HUES48 (cell line): ENCODE measurements around the gene YEATS2.
"Not testable (repeated sequence)": the region's sequence is repeated elsewhere in the genome, so short reads cannot be mapped to it uniquely, and the experiment has no call there.

Experiments used
- H3K27ac ChIP-seq: one replicate; pipeline ENCODE4 v1.7.0; 2013; ENCODE audit warnings: low read depth, low read length, inconsistent platforms
- H3K27me3 ChIP-seq: 2 replicates; pipeline ENCODE4 v1.6.1; 2013; ENCODE audit warnings: mild to moderate bottlenecking, low read length; ENCODE audit not compliant: control insufficient read depth, insufficient read depth
- H3K36me3 ChIP-seq: 2 replicates; pipeline ENCODE4 v1.6.1; 2013; ENCODE audit warnings: low read length; ENCODE audit not compliant: control insufficient read depth, insufficient read depth
- H3K4me1 ChIP-seq: 2 replicates; pipeline ENCODE4 v1.6.1; 2013; ENCODE audit warnings: mild to moderate bottlenecking, low read length; ENCODE audit not compliant: control insufficient read depth, insufficient read depth
- H3K4me3 ChIP-seq: 2 replicates; pipeline ENCODE4 v1.5.1; 2013; ENCODE audit warnings: mild to moderate bottlenecking, low read depth, low read length
- H3K9ac ChIP-seq: 2 replicates; pipeline ENCODE4 v1.6.1; 2013; ENCODE audit warnings: mild to moderate bottlenecking, low read depth, low read length, moderate library complexity
- H3K9me3 ChIP-seq: 2 replicates; pipeline ENCODE4 v1.6.1; 2013; ENCODE audit warnings: low read length; ENCODE audit not compliant: control insufficient read depth, insufficient read depth

The YEATS2 gene

DNA sequence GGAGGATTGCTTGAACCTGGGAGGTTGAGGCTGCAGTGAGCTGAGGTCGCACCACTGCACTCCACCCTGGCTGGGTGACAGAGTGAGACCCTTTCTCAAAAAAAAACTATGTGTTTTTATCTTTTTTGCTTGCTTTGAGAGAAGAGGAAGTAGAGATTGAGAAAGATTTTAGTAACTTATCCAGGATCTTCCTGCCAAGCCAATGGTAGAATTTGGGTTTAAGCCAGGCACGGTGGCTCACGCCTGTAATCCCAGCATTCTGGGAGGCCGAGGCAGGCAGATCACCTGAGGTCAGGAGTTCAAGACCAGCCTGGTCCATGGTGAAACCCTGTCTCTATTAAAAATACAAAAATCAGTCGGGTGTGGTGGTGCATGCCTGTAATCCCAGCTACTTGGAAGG is 78.9 kb downstream of the YEATS2 start:
- not testable (repeated sequence) for H3K9me3 ChIP-seq, H3K4me3 ChIP-seq, H3K27ac ChIP-seq

DNA sequence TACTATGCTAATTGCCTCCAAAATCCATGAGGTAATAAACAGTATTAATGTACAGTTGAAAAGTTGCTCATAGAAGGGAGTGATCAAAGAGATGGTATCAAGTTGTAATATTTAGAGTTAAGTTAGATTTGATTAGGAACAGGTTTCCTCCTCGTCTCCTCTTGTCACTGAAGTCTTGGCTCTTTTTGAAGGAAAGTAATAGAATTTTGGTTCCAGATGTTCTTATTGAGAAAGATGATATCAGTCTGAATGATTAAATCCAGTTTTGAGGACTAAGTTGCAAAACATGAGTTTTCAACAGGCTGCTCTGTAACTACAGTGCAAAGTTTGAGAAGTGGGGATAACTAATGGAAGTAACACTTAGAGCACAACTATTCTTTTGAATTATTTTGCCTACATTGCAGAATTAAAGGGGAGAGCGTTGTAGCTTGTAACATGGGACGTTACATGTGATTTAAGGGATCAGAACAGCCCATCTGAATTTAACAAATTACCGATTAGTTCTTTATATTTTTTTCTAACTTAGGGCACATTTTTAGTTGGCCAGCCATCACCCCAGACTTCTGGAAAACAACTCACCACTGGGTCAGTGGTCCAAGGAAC is 79.5 kb downstream of the YEATS2 start:
- peaks cover 91% of the 10 kb centered on the region for H3K36me3 ChIP-seq
- no peaks in the 10 kb centered on the region for H3K9me3 ChIP-seq
- no peak overlapping the region for H3K27ac ChIP-seq

More for the DNA sequence above, 78.9 kb downstream of the YEATS2 start:
- not testable (repeated sequence) for H3K9ac ChIP-seq, H3K27me3 ChIP-seq, H3K4me1 ChIP-seq
- H3K36me3 ChIP-seq = peaks cover 89% of the 10 kb centered on the region

DNA sequence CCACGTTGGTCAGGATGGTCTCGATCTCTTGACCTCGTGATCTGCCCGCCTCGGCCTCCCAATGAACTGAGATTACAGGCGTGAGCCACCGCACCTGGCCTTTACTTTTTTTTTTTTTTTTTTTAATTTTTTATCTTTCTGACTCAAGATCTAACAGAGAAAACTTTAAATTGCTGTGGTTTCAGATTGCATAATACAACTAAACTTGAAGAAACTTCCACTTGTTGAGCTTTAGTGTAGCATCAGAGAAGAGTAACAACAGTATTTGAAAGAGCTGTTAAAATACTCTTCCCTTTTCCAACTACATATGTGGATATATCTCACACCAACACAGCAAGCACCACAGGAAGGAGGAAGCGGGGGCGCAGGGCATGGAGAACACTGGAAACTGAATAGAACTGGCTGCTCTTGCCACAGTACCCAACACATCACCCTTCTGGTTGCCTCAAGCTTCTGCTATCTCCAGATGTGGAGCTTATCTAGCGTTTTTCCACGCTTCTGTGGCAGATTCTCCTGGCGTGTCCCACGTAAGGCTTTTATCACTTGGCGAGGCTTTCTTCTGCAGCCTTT is 82.4 kb downstream of the YEATS2 start:
- Histone ChIP-seq H3K9me3 (no peaks in the 10 kb centered on the region), H3K4me1 (no peaks in the 10 kb centered on the region), H3K27ac (no peak overlapping the region), H3K36me3 (peaks cover 88% of the 10 kb centered on the region), H3K9ac (no peak overlapping the region), H3K4me3 (no peak overlapping the region), H3K27me3 (no peaks in the 10 kb centered on the region)

More for the DNA sequence above, 79.5 kb downstream of the YEATS2 start:
- Histone ChIP-seq H3K27me3 (no peaks in the 10 kb centered on the region), H3K4me3 (no peak overlapping the region), H3K9ac (no peak overlapping the region), H3K4me1 (no peaks in the 10 kb centered on the region)

DNA sequence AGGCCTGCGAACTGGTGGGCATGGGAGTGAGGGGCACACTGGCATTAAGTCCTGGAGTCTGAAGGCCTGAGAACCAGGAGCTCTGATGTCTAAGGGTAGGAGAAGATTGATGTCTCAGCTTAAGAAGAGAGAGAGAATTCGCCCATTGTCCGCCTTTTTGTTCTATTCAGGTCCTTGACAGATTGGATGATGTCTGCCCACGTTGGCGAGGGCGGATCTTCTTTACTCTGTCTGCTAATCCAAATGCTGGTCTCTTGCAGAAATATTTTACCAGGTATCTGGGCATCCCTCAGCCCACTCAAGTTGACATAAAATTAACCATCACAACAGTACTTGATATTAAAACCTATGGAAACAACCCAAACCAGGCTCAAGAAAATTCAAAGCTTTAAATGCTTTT is 83.6 kb downstream of the YEATS2 start:
- H3K9me3 ChIP-seq = no peaks in the 10 kb centered on the region
- no peaks in the 10 kb centered on the region for H3K27me3 ChIP-seq
- peaks cover 84% of the 10 kb centered on the region for H3K36me3 ChIP-seq
- no peak overlapping the region for H3K4me3 ChIP-seq
- no peaks in the 10 kb centered on the region for H3K4me1 ChIP-seq
- no peak overlapping the region for H3K9ac ChIP-seq
- H3K27ac ChIP-seq = no peak overlapping the region

DNA sequence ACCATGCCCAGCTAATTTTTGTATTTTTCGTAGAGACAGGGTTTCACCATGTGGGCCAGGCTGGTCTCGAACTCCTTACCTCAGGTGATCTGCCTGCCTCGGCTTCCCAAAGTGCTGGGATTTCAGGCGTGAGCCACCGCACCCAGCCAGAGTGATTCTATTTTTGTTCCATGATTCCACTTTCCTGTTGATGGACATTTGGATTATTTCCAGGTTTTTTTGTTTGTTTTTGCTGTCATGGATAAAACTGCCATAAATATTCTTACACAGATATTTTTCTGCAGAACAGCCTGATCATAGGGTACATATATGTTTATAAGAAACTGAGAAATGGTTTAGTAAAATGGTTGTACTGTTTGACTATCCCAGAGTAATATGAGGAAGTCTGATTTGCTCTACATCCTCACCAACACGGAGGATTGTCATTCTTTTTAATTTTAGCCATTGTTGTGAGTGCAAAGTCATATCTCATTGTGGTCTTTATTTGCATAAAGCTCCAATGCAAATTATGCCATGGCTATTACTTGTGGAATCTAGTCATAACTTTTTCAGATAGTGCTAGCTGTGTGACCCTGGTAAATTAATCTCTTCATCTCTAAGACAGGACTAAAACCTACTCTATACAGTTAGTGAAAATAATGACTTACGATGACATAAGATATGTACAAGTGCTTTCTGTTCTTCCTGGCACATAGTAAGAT is 85.1 kb downstream of the YEATS2 start:
- Histone ChIP-seq H3K27ac (no peak overlapping the region), H3K4me3 (no peak overlapping the region), H3K9ac (no peak overlapping the region), H3K27me3 (no peaks in the 10 kb centered on the region), H3K4me1 (no peaks in the 10 kb centered on the region), H3K36me3 (peaks cover 84% of the 10 kb centered on the region), H3K9me3 (no peaks in the 10 kb centered on the region)

DNA sequence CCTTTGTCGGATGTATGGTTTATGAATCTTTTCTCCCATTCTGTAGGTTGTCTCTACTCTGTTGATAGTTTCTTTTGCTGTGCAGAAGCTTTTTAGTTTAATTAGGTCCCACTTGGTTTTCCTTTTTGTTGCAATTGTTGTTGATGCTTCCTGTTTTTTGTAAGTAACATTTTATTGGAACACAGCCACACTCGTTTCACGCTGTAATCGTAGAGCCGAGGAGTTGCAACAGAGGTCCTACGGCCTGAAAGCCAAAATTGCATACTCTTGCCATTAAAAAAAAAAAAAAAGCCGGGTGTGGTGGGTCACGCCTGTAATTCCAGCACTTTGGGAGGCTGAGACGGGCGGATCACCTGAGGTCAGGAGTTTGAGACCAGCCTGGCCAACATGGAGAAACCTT is 86.9 kb downstream of the YEATS2 start:
- not testable (repeated sequence) for H3K9me3 ChIP-seq, H3K9ac ChIP-seq, H3K4me3 ChIP-seq, H3K27me3 ChIP-seq, H3K4me1 ChIP-seq, H3K27ac ChIP-seq
- H3K36me3 ChIP-seq = peaks cover 80% of the 10 kb centered on the region

DNA sequence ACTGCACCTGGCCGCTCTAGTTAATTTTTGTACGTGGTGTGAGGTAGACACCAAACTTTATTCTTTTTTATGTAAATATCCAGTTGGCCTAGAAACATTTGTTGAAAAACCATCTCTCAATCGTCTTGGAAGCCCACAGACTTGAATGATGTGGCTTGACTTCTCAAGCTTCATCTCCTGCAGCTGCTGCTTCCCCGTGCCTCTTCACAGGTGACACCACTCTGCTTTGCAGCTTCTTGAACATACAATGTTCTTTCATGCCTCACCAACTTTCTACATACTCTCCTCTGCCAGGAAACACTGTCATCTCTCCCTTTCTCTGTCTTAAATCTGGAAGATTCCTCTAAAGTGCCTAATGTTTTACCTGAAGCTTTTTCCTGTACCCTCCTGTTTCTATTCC is 92.2 kb downstream of the YEATS2 start:
- H3K9me3 ChIP-seq = no peaks in the 10 kb centered on the region
- no peaks in the 10 kb centered on the region for H3K27me3 ChIP-seq
- no peak overlapping the region for H3K27ac ChIP-seq
- H3K36me3 ChIP-seq = peaks cover 84% of the 10 kb centered on the region
- H3K4me3 ChIP-seq = no peak overlapping the region
- H3K9ac ChIP-seq = no peak overlapping the region
- no peaks in the 10 kb centered on the region for H3K4me1 ChIP-seq

DNA sequence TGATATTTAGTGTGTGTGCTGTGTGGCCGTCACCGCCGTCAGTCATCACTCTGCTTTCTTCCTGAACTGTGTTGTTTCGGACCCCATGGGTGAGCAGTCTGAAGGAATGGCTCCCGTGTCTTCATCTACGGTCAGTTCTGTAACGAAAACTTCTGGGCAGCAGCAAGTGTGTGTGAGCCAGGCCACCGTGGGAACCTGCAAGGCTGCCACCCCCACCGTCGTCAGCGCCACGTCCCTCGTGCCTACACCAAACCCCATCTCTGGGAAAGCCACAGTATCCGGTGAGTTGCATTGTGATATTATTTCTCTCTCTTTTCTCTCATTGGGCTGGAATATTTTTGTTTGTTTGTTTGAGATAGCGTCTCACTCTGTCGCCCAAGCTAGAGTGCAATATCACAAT is 93.1 kb downstream of the YEATS2 start:
- Histone ChIP-seq H3K27ac (no peak overlapping the region), H3K4me3 (no peak overlapping the region), H3K9ac (no peak overlapping the region), H3K9me3 (no peaks in the 10 kb centered on the region), H3K27me3 (no peaks in the 10 kb centered on the region), H3K36me3 (peaks cover 89% of the 10 kb centered on the region), H3K4me1 (no peaks in the 10 kb centered on the region)

DNA sequence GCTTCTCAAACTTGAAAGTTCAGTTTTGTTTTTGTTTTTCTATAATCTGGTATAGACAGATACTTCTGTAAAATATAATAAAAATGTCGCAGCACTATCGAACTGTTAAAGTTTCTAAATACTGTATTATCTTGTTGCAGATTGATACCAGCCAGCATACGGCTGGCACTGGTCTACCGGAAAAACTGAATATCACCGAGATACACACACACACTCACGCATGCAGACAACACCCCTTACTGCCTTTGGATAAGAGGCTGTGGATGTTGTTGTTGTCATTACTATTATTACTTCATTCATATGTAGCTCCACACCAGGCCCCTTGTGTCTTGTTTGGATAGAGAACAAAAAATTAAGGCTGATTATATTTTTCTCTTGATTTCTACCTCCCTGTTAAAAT is 95.4 kb downstream of the YEATS2 start:
- no peak overlapping the region for H3K27ac ChIP-seq
- H3K36me3 ChIP-seq = peaks cover 80% of the 10 kb centered on the region
- no peaks in the 10 kb centered on the region for H3K9me3 ChIP-seq
- H3K9ac ChIP-seq = no peak overlapping the region
- H3K4me1 ChIP-seq = no peaks in the 10 kb centered on the region
- no peaks in the 10 kb centered on the region for H3K27me3 ChIP-seq
- H3K4me3 ChIP-seq = no peak overlapping the region

DNA sequence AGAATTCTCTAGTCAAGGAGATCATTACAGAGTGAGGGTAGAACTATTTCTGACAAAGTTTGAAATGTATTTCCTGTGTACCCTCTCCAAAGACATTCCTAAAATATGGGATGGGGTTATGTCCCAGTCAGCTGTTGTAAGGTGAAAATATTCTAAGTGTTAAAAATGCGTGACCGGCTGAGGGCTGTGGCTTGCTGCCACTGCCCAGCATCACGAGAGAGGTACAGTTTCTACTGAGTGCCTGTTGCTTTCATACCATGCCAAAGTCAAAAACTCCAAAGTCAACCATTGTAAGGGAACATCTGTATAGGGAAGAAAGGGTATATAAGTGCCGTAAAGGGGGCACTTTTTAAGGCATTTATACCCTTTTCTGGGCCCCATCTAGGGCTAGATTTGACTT is 96.9 kb downstream of the YEATS2 start:
- Histone ChIP-seq H3K9me3 (no peaks in the 10 kb centered on the region), H3K4me1 (no peaks in the 10 kb centered on the region), H3K27ac (no peak overlapping the region), H3K27me3 (no peaks in the 10 kb centered on the region), H3K4me3 (no peak overlapping the region), H3K36me3 (peaks cover 82% of the 10 kb centered on the region), H3K9ac (no peak overlapping the region)

DNA sequence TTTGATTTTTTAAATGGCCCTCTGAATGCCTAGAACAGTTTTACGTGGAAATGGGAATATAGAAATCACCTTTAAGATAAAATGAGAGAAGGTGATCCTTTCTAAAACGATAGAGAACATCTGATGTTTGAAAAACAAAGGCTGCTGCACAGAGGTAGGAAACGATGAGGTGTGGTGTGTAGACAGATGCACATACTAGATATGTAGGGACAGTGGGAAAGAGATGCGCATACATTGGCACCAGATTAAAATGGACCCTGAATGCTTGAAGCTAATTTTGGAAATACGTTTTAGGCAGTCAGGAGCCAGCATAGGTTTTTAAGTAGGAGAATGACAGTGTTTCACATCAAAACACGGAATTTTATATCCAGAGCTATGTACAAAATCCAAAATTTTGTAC is 98.8 kb downstream of the YEATS2 start:
- Histone ChIP-seq H3K4me3 (no peak overlapping the region), H3K27me3 (no peaks in the 10 kb centered on the region), H3K27ac (no peak overlapping the region), H3K36me3 (peaks cover 81% of the 10 kb centered on the region), H3K9me3 (no peaks in the 10 kb centered on the region), H3K4me1 (no peaks in the 10 kb centered on the region), H3K9ac (no peak overlapping the region)
